Activated T-helper 9 cell treated with anti-CD3 and anti-CD28 coated beads, Interleukin-2, amount 50 U/mL, for 16 hours (primary cell): ENCODE data around the gene PRDM13.
"Not testable (repeated sequence)": the region's sequence is repeated elsewhere in the genome, so short reads cannot be mapped to it uniquely, and the experiment has no call there.

ENCODE experiments used
- DNase-seq: peaks from one replicate; pipeline ENCODE4 v3.0.0-alpha.2; 2020; ENCODE audit warnings: low read depth

The PRDM13 gene

GRCh38 chr6:99603421-99604165, 3.0 kb upstream of the PRDM13 start:
- DNase-seq = no peak

- DNase-seq = no peak
These were observed 2.2 kb upstream of the PRDM13 start for GRCh38 chr6:99604166-99605073.

- DNase-seq = no peak
These were observed 1.4 kb upstream of the PRDM13 start for GRCh38 chr6:99605074-99605734.

- DNase-seq = no peak
These were observed 550 bp upstream of the PRDM13 start for GRCh38 chr6:99605911-99606655.

- DNase-seq = no peak
These were observed 893 bp downstream of the PRDM13 start for GRCh38 chr6:99607416-99608036.

- DNase-seq = no peak
These were observed 1.6 kb downstream of the PRDM13 start for GRCh38 chr6:99608059-99608885.

GRCh38 chr6:99608886-99609482, 2.4 kb downstream of the PRDM13 start:
- no peak for DNase-seq

- DNase-seq = no peak
These were observed 3.4 kb downstream of the PRDM13 start for GRCh38 chr6:99609905-99610489.

GRCh38 chr6:99611148-99611547, 4.5 kb downstream of the PRDM13 start:
- no peak for DNase-seq

GRCh38 chr6:99612551-99613408, 6.1 kb downstream of the PRDM13 start:
- DNase-seq = no peak

- DNase-seq = no peak
These were observed 6.7 kb downstream of the PRDM13 start for GRCh38 chr6:99613409-99613704.

GRCh38 chr6:99613705-99614429, 7.2 kb downstream of the PRDM13 start:
- no peak for DNase-seq

GRCh38 chr6:99614430-99615186, 8.0 kb downstream of the PRDM13 start:
- DNase-seq = no peak

- no peak for DNase-seq
These were observed 10.5 kb downstream of the PRDM13 start for GRCh38 chr6:99617131-99617530.

GRCh38 chr6:99618649-99619408, 12.2 kb downstream of the PRDM13 start:
- DNase-seq = no peak

- no peak for DNase-seq
These were observed 12.8 kb downstream of the PRDM13 start for GRCh38 chr6:99619409-99619762.

- not testable (repeated sequence) for DNase-seq
These were observed 15.4 kb downstream of the PRDM13 start for GRCh38 chr6:99622044-99622443.
